GM23248 (cell line): ENCODE results near the gene TTC23. TPM values are rescaled to one million over a fixed set of nuclear protein-coding genes. Genes with fewer than 3 reads are reported as not detected.

Source experiments
- DNase-seq: peaks from one replicate; pipeline ENCODE4 v3.0.0-alpha.2; 2015
- H2AFZ ChIP-seq: fragments of 200-600 bp; sonication (generic); 2 replicates; pipeline ENCODE4 v1.6.1; 2016; ENCODE audit warnings: antibody characterized with exemption
- H3F3A ChIP-seq: fragments of 200-600 bp; sonication (generic); 2 replicates; pipeline ENCODE4 v1.6.1; 2016; ENCODE audit warnings: mild to moderate bottlenecking, antibody characterized with exemption, mixed run types; ENCODE audit not compliant: insufficient read depth
- H3K27ac ChIP-seq: fragments of 200-600 bp; sonication (generic); 2 replicates; pipeline ENCODE4 v1.5.1; 2016; ENCODE audit warnings: mild to moderate bottlenecking
- H3K27me3 ChIP-seq: fragments of 200-600 bp; sonication (generic); replicated peaks from 2 replicates; pipeline ENCODE4 v1.6.1; 2016; ENCODE audit warnings: mild to moderate bottlenecking; ENCODE audit not compliant: insufficient read depth
- H3K36me3 ChIP-seq: fragments of 200-600 bp; sonication (generic); 2 replicates; pipeline ENCODE4 v1.6.1; 2016; ENCODE audit warnings: low read depth, mild to moderate bottlenecking
- H3K4me1 ChIP-seq: fragments of 200-600 bp; sonication (generic); 2 replicates; pipeline ENCODE4 v1.6.1; 2016; ENCODE audit warnings: mild to moderate bottlenecking; ENCODE audit not compliant: insufficient read depth
- H3K4me2 ChIP-seq: fragments of 200-600 bp; sonication (generic); one replicate; pipeline ENCODE4 v1.6.1; 2016; ENCODE audit warnings: mild to moderate bottlenecking; ENCODE audit not compliant: unreplicated experiment
- H3K4me3 ChIP-seq: fragments of 200-600 bp; sonication (generic); 2 replicates; pipeline ENCODE4 v1.5.1; 2016; ENCODE audit warnings: mild to moderate bottlenecking
- H3K79me2 ChIP-seq: fragments of 200-600 bp; sonication (generic); 2 replicates; pipeline ENCODE4 v1.6.1; 2016; ENCODE audit warnings: mild to moderate bottlenecking; ENCODE audit not compliant: insufficient read depth
- H3K9ac ChIP-seq: fragments of 200-600 bp; sonication (generic); 2 replicates; pipeline ENCODE4 v1.6.1; 2016; ENCODE audit warnings: mild to moderate bottlenecking
- H3K9me2 ChIP-seq: fragments of 200-600 bp; sonication (generic); 2 replicates; pipeline ENCODE4 v1.6.1; 2016; ENCODE audit warnings: mixed run types, mild to moderate bottlenecking, moderate library complexity; ENCODE audit not compliant: insufficient read depth
- H3K9me3 ChIP-seq: fragments of 200-600 bp; sonication (generic); one replicate; pipeline ENCODE4 v1.6.1; 2017; ENCODE audit warnings: low read depth
- H4K20me1 ChIP-seq: fragments of 200-600 bp; sonication (generic); 2 replicates; pipeline ENCODE4 v1.6.0; 2016; ENCODE audit not compliant: insufficient read depth
- EZH2 ChIP-seq: fragments of 200-600 bp; sonication (generic); IDR thresholded peaks from 2 replicates; pipeline ENCODE4 v1.6.1; 2018; ENCODE audit warnings: antibody characterized with exemption, mild to moderate bottlenecking; ENCODE audit not compliant: insufficient read depth, poor library complexity, severe bottlenecking
- EZH2phosphoT487 ChIP-seq: fragments of 200-600 bp; sonication (generic); IDR thresholded peaks from 2 replicates; pipeline ENCODE4 v1.6.1; 2018; ENCODE audit warnings: antibody characterized with exemption, moderate library complexity, mild to moderate bottlenecking, low read depth; ENCODE audit not compliant: insufficient read depth
- WGBS, 2 experiments: methylation state at CpG; one replicate each; pipeline ENCODE4 v1.1.6; 2015 to 2017; ENCODE audit warnings: low lambda C conversion rate in 2 of 2, low coverage in 1 of 2; ENCODE audit errors: missing lambda C conversion rate in 2 of 2; 5-methylcytosine and 5-hydroxymethylcytosine counted together
- in situ Hi-C: fragments of 300-500 bp; cut with MboI; formaldehyde crosslinking; loops from 2 replicates; pipeline ENCODE4 v1.15.0; 2020
- polyA plus RNA-seq: library from polyadenylated mRNA; unstranded; fragments of >200 nt; fragmentation: Nextera tagmentation; extraction: Ambion mirVana; gene quantifications from 2 replicates; pipeline ENCODE4 v1.2.1, GENCODE V29; 2016
- total RNA-seq: library from RNA; depleted of rRNA; stranded (reverse); fragments of >200 nt; shearing (Covaris generic); gene quantifications from 2 replicates; pipeline ENCODE4 v1.2.3, GENCODE V29; 2014

The TTC23 gene
- total and polyA plus RNA-seq, 2 experiments from 2014 or later: 10.8 to 18.6 TPM

- Histone ChIP-seq H3F3A (peaks cover 2% of the 10 kb centered on the region; the same call in 1 of the 2 replicates), H3K4me3 (no peak overlapping the region), H3K9me2 (no peaks in the 10 kb centered on the region), H3K27me3 (no peaks in the 10 kb centered on the region), H3K36me3 (no peaks in the 10 kb centered on the region), H3K27ac (no peak overlapping the region), H3K9ac (no peak overlapping the region), H2AFZ (no peak overlapping the region), H3K4me1 (peaks cover under 1% of the 10 kb centered on the region), H3K9me3 (no peaks in the 10 kb centered on the region), H3K4me2 (no peak overlapping the region), H3K79me2 (no peaks in the 10 kb centered on the region), H4K20me1 (no peaks in the 10 kb centered on the region)
- in situ Hi-C loops: no loop called here
- TF ChIP-seq EZH2 (no peak), EZH2phosphoT487 (no peak)
- WGBS, 2 experiments: 89 to 90% methylated on average over 16 of the region's 16 CpGs
- no peak for DNase-seq
Measured at GRCh38 chr15:99129644-99130043, 119.7 kb downstream of the TTC23 start.

- H3K4me1 ChIP-seq: peaks cover 8% of the 10 kb centered on the region
- no peaks in the 10 kb centered on the region for H3K36me3 ChIP-seq
- H3K9ac ChIP-seq: no peak overlapping the region
- no peak overlapping the region for H3K4me2 ChIP-seq
- no peak overlapping the region for H3K27ac ChIP-seq
- H3F3A ChIP-seq: peaks cover 9% of the 10 kb centered on the region
- in situ Hi-C loops: no loop called here
- no peaks in the 10 kb centered on the region for H3K9me2 ChIP-seq
- TF ChIP-seq EZH2 (no peak), EZH2phosphoT487 (no peak)
- no peak for DNase-seq
- no peaks in the 10 kb centered on the region for H3K79me2 ChIP-seq
- no peak overlapping the region for H3K4me3 ChIP-seq
- WGBS, 2 experiments: 91 to 92% methylated on average over 6 of the region's 6 CpGs
- H2AFZ ChIP-seq: no peak overlapping the region
- no peaks in the 10 kb centered on the region for H4K20me1 ChIP-seq
- H3K9me3 ChIP-seq: no peaks in the 10 kb centered on the region
- no peaks in the 10 kb centered on the region for H3K27me3 ChIP-seq
Measured at GRCh38 chr15:99128411-99128810, 121.0 kb downstream of the TTC23 start.

GRCh38 chr15:99127773-99128172 lies 121.6 kb downstream of the TTC23 start:
- H3K4me3 ChIP-seq: no peak overlapping the region

GRCh38 chr15:99126930-99127329 lies 122.5 kb downstream of the TTC23 start:
- Histone ChIP-seq H3K9me2 (no peaks in the 10 kb centered on the region), H3K36me3 (no peaks in the 10 kb centered on the region), H4K20me1 (no peaks in the 10 kb centered on the region), H3K4me1 (peaks cover 15% of the 10 kb centered on the region), H3K4me2 (no peak overlapping the region), H3K27me3 (no peaks in the 10 kb centered on the region), H3K27ac (no peak overlapping the region), H3K9ac (no peak overlapping the region), H2AFZ (no peak overlapping the region), H3K9me3 (no peaks in the 10 kb centered on the region), H3K79me2 (no peaks in the 10 kb centered on the region), H3K4me3 (no peak overlapping the region), H3F3A (peaks cover 9% of the 10 kb centered on the region)
- TF ChIP-seq EZH2 (no peak), EZH2phosphoT487 (no peak)
- WGBS, 2 experiments: 89 to 96% methylated on average over 3 of the region's 3 CpGs
- no peak for DNase-seq
- in situ Hi-C loops: no loop called here

More at GRCh38 chr15:99127773-99128172, 121.6 kb downstream of the TTC23 start:
- in situ Hi-C loops: no loop called here
- Histone ChIP-seq H3F3A (peaks cover 9% of the 10 kb centered on the region), H3K9me3 (no peaks in the 10 kb centered on the region), H3K36me3 (no peaks in the 10 kb centered on the region), H4K20me1 (no peaks in the 10 kb centered on the region), H3K4me2 (no peak overlapping the region), H3K79me2 (no peaks in the 10 kb centered on the region), H3K27me3 (no peaks in the 10 kb centered on the region), H3K4me1 (peaks cover 14% of the 10 kb centered on the region), H3K9ac (no peak overlapping the region), H3K9me2 (no peaks in the 10 kb centered on the region), H2AFZ (no peak overlapping the region), H3K27ac (no peak overlapping the region)
- WGBS, 2 experiments: 85 to 87% methylated on average over 3 of the region's 3 CpGs
- no peak for TF ChIP-seq EZH2
- TF ChIP-seq EZH2phosphoT487: no peak
- DNase-seq: no peak

GRCh38 chr15:99126131-99126588 lies 123.2 kb downstream of the TTC23 start:
- no peak overlapping the region for H3K9ac ChIP-seq
- H4K20me1 ChIP-seq: no peaks in the 10 kb centered on the region
- H3K9me2 ChIP-seq: no peaks in the 10 kb centered on the region
- peaks cover 9% of the 10 kb centered on the region for H3F3A ChIP-seq
- H3K4me2 ChIP-seq: no peak overlapping the region
- WGBS, 2 experiments: 92 to 94% methylated on average over 7 of the region's 7 CpGs
- H3K9me3 ChIP-seq: no peaks in the 10 kb centered on the region
- DNase-seq: no peak
- H3K27me3 ChIP-seq: no peaks in the 10 kb centered on the region
- H3K79me2 ChIP-seq: no peaks in the 10 kb centered on the region
- TF ChIP-seq EZH2 (no peak), EZH2phosphoT487 (no peak)
- no peak overlapping the region for H3K27ac ChIP-seq
- H2AFZ ChIP-seq: no peak overlapping the region
- no peak overlapping the region for H3K4me3 ChIP-seq
- H3K4me1 ChIP-seq: peaks cover 15% of the 10 kb centered on the region
- in situ Hi-C loops: no loop called here
- H3K36me3 ChIP-seq: no peaks in the 10 kb centered on the region
